ENCODE measurements around the gene TET3. TPM values are rescaled to one million over a fixed set of nuclear protein-coding genes. Genes with fewer than 3 reads are reported as not detected.

TET3 gene
- total RNA-seq, 1 donor = 8.0 TPM

- Histone ChIP-seq H4K20me1 (ENCODE audit: insufficient read depth, low read length) (peaks cover 40% of the 10 kb centered on the region), H2AFZ (ENCODE audit: low read length) (no peak overlapping the region), H3K36me3 (ENCODE audit: insufficient read depth, low read length) (no peaks in the 10 kb centered on the region), H3K4me3 (ENCODE audit: insufficient read depth, low read length) (no peak overlapping the region), H3K4me1 (ENCODE audit: insufficient read depth, low read length) (peaks cover 39% of the 10 kb centered on the region), H3K4me2 (ENCODE audit: insufficient read depth, low read length) (no peak overlapping the region), H3K27me3 (ENCODE audit: insufficient read depth, low read length) (no peaks in the 10 kb centered on the region), H3K79me2 (ENCODE audit: insufficient read depth, low read length) (peaks cover 42% of the 10 kb centered on the region), H3K27ac (ENCODE audit: low read depth, low read length) (no peak overlapping the region), H3K9me3 (ENCODE audit: low read depth, low read length) (no peaks in the 10 kb centered on the region)
- no peak for TF ChIP-seq CTCF (IDR thresholded peaks at IDR 0.05; ENCODE audit: extremely low read depth, low read depth, low read length)
- no peak for DNase-seq (ENCODE audit: insufficient read length, low spot score, missing footprints)
These were observed 24.9 kb downstream of the TET3 start for GRCh38 chr2:74009577-74009976.

GRCh38 chr2:74010087-74010541 is 25.4 kb downstream of the TET3 start:
- Histone ChIP-seq H3K9me3 (ENCODE audit: low read depth, low read length) (no peaks in the 10 kb centered on the region), H3K4me1 (ENCODE audit: insufficient read depth, low read length) (peaks cover 38% of the 10 kb centered on the region), H3K4me2 (ENCODE audit: insufficient read depth, low read length) (no peak overlapping the region), H3K79me2 (ENCODE audit: insufficient read depth, low read length) (peaks cover 43% of the 10 kb centered on the region), H3K4me3 (ENCODE audit: insufficient read depth, low read length) (no peak overlapping the region), H3K36me3 (ENCODE audit: insufficient read depth, low read length) (no peaks in the 10 kb centered on the region), H4K20me1 (ENCODE audit: insufficient read depth, low read length) (peaks cover 38% of the 10 kb centered on the region), H2AFZ (ENCODE audit: low read length) (no peak overlapping the region), H3K27ac (ENCODE audit: low read depth, low read length) (no peak overlapping the region), H3K27me3 (ENCODE audit: insufficient read depth, low read length) (no peaks in the 10 kb centered on the region)
- DNase-seq (ENCODE audit: insufficient read length, low spot score, missing footprints) = no peak
- TF ChIP-seq CTCF (IDR thresholded peaks at IDR 0.05; ENCODE audit: extremely low read depth, low read depth, low read length) = no peak

- Histone ChIP-seq H3K4me2 (ENCODE audit: insufficient read depth, low read length) (no peak overlapping the region), H3K4me3 (ENCODE audit: insufficient read depth, low read length) (no peak overlapping the region), H4K20me1 (ENCODE audit: insufficient read depth, low read length) (peaks cover 28% of the 10 kb centered on the region), H3K27ac (ENCODE audit: low read depth, low read length) (no peak overlapping the region), H3K27me3 (ENCODE audit: insufficient read depth, low read length) (no peaks in the 10 kb centered on the region), H3K79me2 (ENCODE audit: insufficient read depth, low read length) (peaks cover 37% of the 10 kb centered on the region), H3K36me3 (ENCODE audit: insufficient read depth, low read length) (no peaks in the 10 kb centered on the region), H3K9me3 (ENCODE audit: low read depth, low read length) (no peaks in the 10 kb centered on the region), H3K4me1 (ENCODE audit: insufficient read depth, low read length) (peaks cover 27% of the 10 kb centered on the region), H2AFZ (ENCODE audit: low read length) (no peak overlapping the region)
- no peak for DNase-seq (ENCODE audit: insufficient read length, low spot score, missing footprints)
- no peak for TF ChIP-seq CTCF (IDR thresholded peaks at IDR 0.05; ENCODE audit: extremely low read depth, low read depth, low read length)
These were observed 26.5 kb downstream of the TET3 start for GRCh38 chr2:74011246-74011645.

GRCh38 chr2:74014813-74015212 is 30.1 kb downstream of the TET3 start:
- no peak for TF ChIP-seq CTCF (IDR thresholded peaks at IDR 0.05; ENCODE audit: extremely low read depth, low read depth, low read length)
- H3K4me1 ChIP-seq (ENCODE audit: insufficient read depth, low read length) = peaks cover under 1% of the 10 kb centered on the region
- no peak overlapping the region for H3K4me3 ChIP-seq (ENCODE audit: insufficient read depth, low read length)
- peaks cover 2% of the 10 kb centered on the region for H4K20me1 ChIP-seq (ENCODE audit: insufficient read depth, low read length)
- H3K36me3 ChIP-seq (ENCODE audit: insufficient read depth, low read length) = no peaks in the 10 kb centered on the region
- no peaks in the 10 kb centered on the region for H3K9me3 ChIP-seq (ENCODE audit: low read depth, low read length)
- H3K27me3 ChIP-seq (ENCODE audit: insufficient read depth, low read length) = no peaks in the 10 kb centered on the region
- DNase-seq (ENCODE audit: insufficient read length, low spot score, missing footprints) = no peak
- no peak overlapping the region for H2AFZ ChIP-seq (ENCODE audit: low read length)
- no peak overlapping the region for H3K4me2 ChIP-seq (ENCODE audit: insufficient read depth, low read length)
- H3K27ac ChIP-seq (ENCODE audit: low read depth, low read length) = no peak overlapping the region
- H3K79me2 ChIP-seq (ENCODE audit: insufficient read depth, low read length) = peaks cover 11% of the 10 kb centered on the region
